Measurements from ENCODE around the gene ITGA2.

The ITGA2 gene

GRCh38 chr5:52985306-52985705 is 3.8 kb upstream of the ITGA2 start:
- Histone ChIP-seq H3K4me3 (ENCODE audit: low read depth, low read length) (no peak overlapping the region), H3K4me1 (no peaks in the 10 kb centered on the region), H3K27me3 (peaks cover 44% of the 10 kb centered on the region), H3K36me3 (no peaks in the 10 kb centered on the region), H3K9me3 (no peaks in the 10 kb centered on the region)
- no peak for TF ChIP-seq CTCF (IDR thresholded peaks at IDR 0.05; ENCODE audit: low read depth, low read length)
- no peak for DNase-seq

GRCh38 chr5:52987711-52988331 is 1.3 kb upstream of the ITGA2 start:
- Histone ChIP-seq H3K4me3 (ENCODE audit: low read depth, low read length) (no peak overlapping the region), H3K27me3 (peaks cover 52% of the 10 kb centered on the region), H3K9me3 (no peaks in the 10 kb centered on the region), H3K36me3 (no peaks in the 10 kb centered on the region), H3K4me1 (no peaks in the 10 kb centered on the region)
- no peak for TF ChIP-seq CTCF (IDR thresholded peaks at IDR 0.05; ENCODE audit: low read depth, low read length)
- DNase-seq, result no peak

GRCh38 chr5:52988335-52989024 is 672 bp upstream of the ITGA2 start:
- no peaks in the 10 kb centered on the region for H3K4me1 ChIP-seq
- H3K36me3 ChIP-seq, result no peaks in the 10 kb centered on the region
- no peak for TF ChIP-seq CTCF (IDR thresholded peaks at IDR 0.05; ENCODE audit: low read depth, low read length)
- no peaks in the 10 kb centered on the region for H3K9me3 ChIP-seq
- DNase-seq, result no peak
- peak overlapping the region; percentile 66 for H3K4me3 ChIP-seq (ENCODE audit: low read depth, low read length)
- peaks cover 49% of the 10 kb centered on the region for H3K27me3 ChIP-seq

- DNase-seq, result peak; percentile 24
- Histone ChIP-seq H3K27me3 (peaks cover 53% of the 10 kb centered on the region), H3K9me3 (no peaks in the 10 kb centered on the region), H3K36me3 (no peaks in the 10 kb centered on the region), H3K4me3 (ENCODE audit: low read depth, low read length) (peak overlapping the region; percentile 66), H3K4me1 (no peaks in the 10 kb centered on the region)
- TF ChIP-seq CTCF (IDR thresholded peaks at IDR 0.05; ENCODE audit: low read depth, low read length), result no peak; the same call in 1 of the 2 replicates
Observed at GRCh38 chr5:52989781-52990527, 802 bp downstream of the ITGA2 start.

GRCh38 chr5:52990528-52990925 is 1.4 kb downstream of the ITGA2 start:
- Histone ChIP-seq H3K9me3 (no peaks in the 10 kb centered on the region), H3K36me3 (no peaks in the 10 kb centered on the region), H3K27me3 (peaks cover 53% of the 10 kb centered on the region), H3K4me3 (ENCODE audit: low read depth, low read length) (no peak overlapping the region), H3K4me1 (no peaks in the 10 kb centered on the region)
- no peak for TF ChIP-seq CTCF (IDR thresholded peaks at IDR 0.05; ENCODE audit: low read depth, low read length)
- no peak for DNase-seq

Measured in BE2C (cell line).